Measurements from ENCODE around the gene KCNQ1OT1.

KCNQ1OT1 gene

GRCh38 chr11:2708757-2709281, 9.0 kb upstream of the KCNQ1OT1 start:
- no peak for DNase-seq (ENCODE audit: insufficient read length, low spot score)
- no peak for FAIRE-seq
- TF ChIP-seq POLR2A (IDR thresholded peaks at IDR 0.05; ENCODE audit: low read depth, low read length): no peak

GRCh38 chr11:2708151-2708581, 8.4 kb upstream of the KCNQ1OT1 start:
- FAIRE-seq (no peak), DNase-seq (ENCODE audit: insufficient read length, low spot score) (no peak)
- TF ChIP-seq POLR2A (IDR thresholded peaks at IDR 0.05; ENCODE audit: low read depth, low read length): no peak

GRCh38 chr11:2707736-2708135, 7.9 kb upstream of the KCNQ1OT1 start:
- no peak for TF ChIP-seq POLR2A (IDR thresholded peaks at IDR 0.05; ENCODE audit: low read depth, low read length)
- FAIRE-seq (no peak), DNase-seq (ENCODE audit: insufficient read length, low spot score) (no peak)

GRCh38 chr11:2706321-2706720, 6.5 kb upstream of the KCNQ1OT1 start:
- FAIRE-seq: no peak
- no peak for TF ChIP-seq POLR2A (IDR thresholded peaks at IDR 0.05; ENCODE audit: low read depth, low read length)
- DNase-seq (ENCODE audit: insufficient read length, low spot score): no peak

- FAIRE-seq (no peak), DNase-seq (ENCODE audit: insufficient read length, low spot score) (no peak)
- no peak for TF ChIP-seq POLR2A (IDR thresholded peaks at IDR 0.05; ENCODE audit: low read depth, low read length)
These were observed 5.3 kb upstream of the KCNQ1OT1 start for GRCh38 chr11:2704896-2705606.

- FAIRE-seq (no peak), DNase-seq (ENCODE audit: insufficient read length, low spot score) (no peak)
- no peak for TF ChIP-seq POLR2A (IDR thresholded peaks at IDR 0.05; ENCODE audit: low read depth, low read length)
These were observed 4.6 kb upstream of the KCNQ1OT1 start for GRCh38 chr11:2704356-2704755.

GRCh38 chr11:2703363-2704141, 3.8 kb upstream of the KCNQ1OT1 start:
- FAIRE-seq (no peak), DNase-seq (ENCODE audit: insufficient read length, low spot score) (no peak)
- no peak for TF ChIP-seq POLR2A (IDR thresholded peaks at IDR 0.05; ENCODE audit: low read depth, low read length)

- DNase-seq (ENCODE audit: insufficient read length, low spot score) (no peak), FAIRE-seq (no peak)
- TF ChIP-seq POLR2A (IDR thresholded peaks at IDR 0.05; ENCODE audit: low read depth, low read length): no peak
These were observed 3.1 kb upstream of the KCNQ1OT1 start for GRCh38 chr11:2702771-2703362.

- TF ChIP-seq POLR2A (IDR thresholded peaks at IDR 0.05; ENCODE audit: low read depth, low read length): no peak
- DNase-seq (ENCODE audit: insufficient read length, low spot score) (no peak), FAIRE-seq (no peak)
These were observed 2.2 kb upstream of the KCNQ1OT1 start for GRCh38 chr11:2701898-2702434.

GRCh38 chr11:2701230-2701629, 1.4 kb upstream of the KCNQ1OT1 start:
- no peak for TF ChIP-seq POLR2A (IDR thresholded peaks at IDR 0.05; ENCODE audit: low read depth, low read length)
- FAIRE-seq (no peak), DNase-seq (ENCODE audit: insufficient read length, low spot score) (no peak)

GRCh38 chr11:2700415-2701211, 819 bp upstream of the KCNQ1OT1 start:
- TF ChIP-seq POLR2A (IDR thresholded peaks at IDR 0.05; ENCODE audit: low read depth, low read length): no peak; the same call in 1 of the 2 replicates
- DNase-seq (ENCODE audit: insufficient read length, low spot score) (peak; percentile 59), FAIRE-seq (no peak)

GRCh38 chr11:2699185-2699530, 636 bp downstream of the KCNQ1OT1 start:
- FAIRE-seq: no peak
- DNase-seq (ENCODE audit: insufficient read length, low spot score): no peak
- TF ChIP-seq POLR2A (IDR thresholded peaks at IDR 0.05; ENCODE audit: low read depth, low read length): 0 out of 2 replicates have a peak, but pooled peaks have one; percentile 15

GRCh38 chr11:2698386-2699184, 1.2 kb downstream of the KCNQ1OT1 start:
- no peak for FAIRE-seq
- no peak for DNase-seq (ENCODE audit: insufficient read length, low spot score)
- no peak for TF ChIP-seq POLR2A (IDR thresholded peaks at IDR 0.05; ENCODE audit: low read depth, low read length)

Data from H54 (cell line).